Measurements from ENCODE around the gene PARD3B. TPM values are rescaled to one million over a fixed set of nuclear protein-coding genes. Genes with fewer than 3 reads are reported as not detected.

PARD3B gene
- total and polyA plus RNA-seq, 2 of the 8 experiments (the other 6 are each of a cell fraction or from before 2014, with no cell fraction given) = 1.2 to 5.7 TPM

DNA sequence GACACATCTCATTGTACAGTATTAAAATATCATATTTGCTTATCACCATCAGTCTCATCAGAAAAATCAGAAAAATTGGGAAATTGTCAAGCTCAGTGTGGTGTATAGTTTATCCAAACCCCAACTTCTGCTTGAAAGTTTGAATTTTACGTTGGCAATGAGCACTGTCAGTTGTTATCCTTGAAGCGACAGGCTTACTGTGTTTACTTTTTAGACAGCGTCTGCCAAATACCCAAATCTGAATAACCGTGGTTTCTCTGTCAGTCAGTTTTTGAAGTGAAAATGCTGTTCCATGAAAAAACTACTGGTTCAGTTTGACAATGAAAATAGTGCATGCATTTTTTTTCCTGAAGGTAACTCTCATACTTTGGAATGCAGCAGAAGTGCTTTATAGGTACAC, 70.2 kb downstream of the PARD3B start:
- no peaks in the 10 kb centered on the region for H3K23me2 ChIP-seq (ENCODE audit: low read depth, low read length)
- H3K79me1 ChIP-seq (ENCODE audit: low read depth, low read length) = no peaks in the 10 kb centered on the region
- H3K18ac ChIP-seq (ENCODE audit: extremely low read depth, low read length) = no peak overlapping the region
- FAIRE-seq (no peak), DNase-seq (ENCODE audit: low read depth in 1 of 2, low spot score in 2 of 2) (no peak)
- H3K14ac ChIP-seq (ENCODE audit: insufficient read length) = no peak overlapping the region
- no peak overlapping the region for H3K27ac ChIP-seq (ENCODE audit: low read depth, low read length)
- H2BK15ac ChIP-seq (ENCODE audit: low read length) = no peak overlapping the region
- no peak overlapping the region for H3K4ac ChIP-seq (replicated peaks; ENCODE audit: insufficient read length, low read depth, low read length)
- no peak overlapping the region for H2BK20ac ChIP-seq (ENCODE audit: low read length)
- no peaks in the 10 kb centered on the region for H3K36me3 ChIP-seq (ENCODE audit: control insufficient read depth in 2 of 4, insufficient read depth in 4 of 4, low read length in 3 of 4)
- no peaks in the 10 kb centered on the region for H3K79me2 ChIP-seq (ENCODE audit: control insufficient read depth in 1 of 2, insufficient read depth in 2 of 2, low read length in 2 of 2)
- no peak overlapping the region for H3K23ac ChIP-seq (ENCODE audit: insufficient read length)
- no peaks in the 10 kb centered on the region for H4K20me1 ChIP-seq (replicated peaks in 1 of 2; ENCODE audit: control insufficient read depth in 1 of 2, insufficient read depth in 2 of 2, low read length in 2 of 2)
- no peak overlapping the region for H2AK5ac ChIP-seq (ENCODE audit: low read depth, low read length)
- ChIA-PET CTCF (ENCODE audit: partially characterized antibody) (no interaction called here), POLR2A (ENCODE audit: partially characterized antibody) (no interaction called here)
- H2BK5ac ChIP-seq (ENCODE audit: low read depth, low read length) = no peak overlapping the region
- H2BK120ac ChIP-seq (replicated peaks; ENCODE audit: low read depth, low read length) = no peak overlapping the region
- no peak overlapping the region for H3K56ac ChIP-seq (replicated peaks; ENCODE audit: insufficient read length, low read depth, low read length)
- WGBS, 2 experiments (ENCODE audit: extremely low coverage in 1 of 2, insufficient coverage in 1 of 2, insufficient read length in 1 of 2, insufficient replicate concordance in 2 of 2, low coverage in 1 of 2, low lambda C conversion rate in 2 of 2, missing lambda C conversion rate in 1 of 2) = 96% methylated on average over 4 of the region's 4 CpGs; no CpG with 5 or more reads in 1 of the 2 experiments
- no peaks in the 10 kb centered on the region for H3K27me3 ChIP-seq (replicated peaks in 1 of 4; ENCODE audit: control insufficient read depth in 3 of 4, extremely low read depth in 1 of 4, insufficient read depth in 3 of 4, low read length in 3 of 4)
- no peak overlapping the region for H3K4me3 ChIP-seq (ENCODE audit: extremely low read depth in 1 of 4, insufficient read depth in 2 of 4, low read depth in 3 of 4, low read length in 4 of 4)
- H4K91ac ChIP-seq (replicated peaks; ENCODE audit: insufficient read length, low read length) = no peak overlapping the region
- no peak overlapping the region for H2BK12ac ChIP-seq (ENCODE audit: low read depth, low read length)
- TF ChIP-seq CBX8 (IDR thresholded peaks at IDR 0.05; ENCODE audit: borderline replicate concordance, low read depth, low read length) (no peak), KDM4A (IDR thresholded peaks at IDR 0.05; ENCODE audit: low read depth, low read length, severe bottlenecking) (no peak), GTF2F1 (IDR thresholded peaks at IDR 0.05; ENCODE audit: borderline replicate concordance, low read depth, low read length) (no peak), CHD2 (IDR thresholded peaks at IDR 0.05; ENCODE audit: low read length) (no peak), SIN3A (conservative IDR thresholded peaks at IDR 0.05 in 1 of 2, IDR thresholded peaks at IDR 0.05 in 1 of 2; ENCODE audit: low read depth in 1 of 2, low read length in 2 of 2) (no peak), CEBPB (IDR thresholded peaks at IDR 0.05; ENCODE audit: low read depth, low read length) (no peak), RXRA (IDR thresholded peaks at IDR 0.05; ENCODE audit: insufficient read depth, low read depth, low read length) (no peak)
- TF ChIP-seq, protein P1, sequence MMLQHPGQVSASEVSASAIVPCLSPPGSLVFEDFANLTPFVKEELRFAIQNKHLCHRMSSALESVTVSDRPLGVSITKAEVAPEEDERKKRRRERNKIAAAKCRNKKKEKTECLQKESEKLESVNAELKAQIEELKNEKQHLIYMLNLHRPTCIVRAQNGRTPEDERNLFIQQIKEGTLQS (IDR thresholded peaks at IDR 0.05; ENCODE audit: insufficient read depth, low read depth, low read length) = no peak
- H4K8ac ChIP-seq (ENCODE audit: extremely low read depth, insufficient read depth, low read length) = no peak overlapping the region
- H3K4me1 ChIP-seq (replicated peaks in 1 of 4; ENCODE audit: control insufficient read depth in 3 of 4, insufficient read depth in 4 of 4, low read length in 3 of 4) = no peaks in the 10 kb centered on the region
- no peak overlapping the region for H3K4me2 ChIP-seq (ENCODE audit: insufficient read depth in 1 of 2, low read depth in 2 of 2, low read length in 2 of 2)
- H4K5ac ChIP-seq (ENCODE audit: insufficient read length, low read depth, low read length) = no peak overlapping the region
- no peak overlapping the region for H2AFZ ChIP-seq (ENCODE audit: low read length)
- H3K9me3 ChIP-seq (ENCODE audit: insufficient read depth in 2 of 2, low read depth in 1 of 2, low read length in 1 of 2) = no peaks in the 10 kb centered on the region
- H3K9ac ChIP-seq (replicated peaks in 1 of 4; ENCODE audit: extremely low read depth in 1 of 4, low read depth in 3 of 4, low read length in 3 of 4) = no peak overlapping the region

All from H1 (cell line).